GM19099 (cell line): ENCODE results near the gene BOK.

Source experiments
- POLR2A ChIP-seq: IDR thresholded peaks from 3 replicates; pipeline ENCODE4 v1.6.1; 2011; ENCODE audit warnings: low read depth; ENCODE audit not compliant: insufficient read length; ENCODE audit errors: extremely low read depth

Gene BOK

DNA sequence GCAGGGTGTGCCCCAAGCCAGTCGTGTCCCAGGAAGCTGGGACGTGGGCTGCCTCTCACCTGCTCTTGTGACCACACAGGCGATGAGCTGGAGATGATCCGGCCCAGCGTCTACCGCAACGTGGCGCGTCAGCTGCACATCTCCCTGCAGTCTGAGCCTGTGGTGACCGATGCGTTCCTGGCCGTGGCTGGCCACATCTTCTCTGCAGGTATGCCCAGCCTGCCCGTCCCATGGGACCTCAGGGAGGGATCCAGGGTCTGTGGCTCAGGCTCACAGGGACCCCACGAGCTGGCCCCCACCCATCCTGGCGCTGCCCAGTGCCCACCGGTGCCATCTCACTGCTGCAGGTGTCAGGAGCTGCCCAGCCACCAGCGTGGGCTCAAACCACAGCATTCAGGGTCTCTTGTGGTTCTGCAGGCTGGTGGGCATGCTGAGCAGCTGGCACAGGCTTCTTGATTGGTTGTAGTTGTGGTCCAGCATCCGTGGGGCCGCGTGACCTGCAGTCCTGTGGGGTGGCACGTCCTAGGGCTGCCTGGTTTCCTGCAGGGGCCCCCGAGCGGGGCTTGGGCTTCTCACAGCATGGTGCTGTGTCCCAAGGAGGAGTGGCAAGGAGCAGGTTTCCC lies 3.8 kb downstream of the BOK start:
- TF ChIP-seq POLR2A: no peak

DNA sequence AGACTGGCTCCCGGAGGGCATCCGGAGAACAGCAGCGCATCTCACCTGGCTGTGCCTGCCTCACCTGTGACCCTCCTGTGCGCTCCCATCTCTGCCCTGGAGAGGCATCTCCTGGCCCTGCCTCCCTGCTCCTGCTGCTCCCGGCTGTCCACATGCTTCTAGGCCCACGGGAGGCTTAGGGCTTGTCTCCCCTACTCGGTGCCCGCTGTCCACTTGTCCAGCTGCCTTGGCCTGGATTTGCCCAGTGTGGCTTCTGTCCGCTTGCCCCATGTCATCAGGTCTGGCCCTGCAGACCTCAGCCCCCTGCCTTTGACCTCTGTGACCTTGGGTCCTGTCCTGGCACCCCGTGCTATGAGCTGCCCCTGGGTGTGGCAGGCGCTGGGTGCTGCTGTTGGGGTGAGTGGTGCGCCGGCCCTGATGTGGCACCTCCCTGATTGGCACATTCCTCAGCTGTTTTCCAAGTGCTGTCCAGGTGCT lies 4.5 kb downstream of the BOK start:
- no peak for TF ChIP-seq POLR2A

DNA sequence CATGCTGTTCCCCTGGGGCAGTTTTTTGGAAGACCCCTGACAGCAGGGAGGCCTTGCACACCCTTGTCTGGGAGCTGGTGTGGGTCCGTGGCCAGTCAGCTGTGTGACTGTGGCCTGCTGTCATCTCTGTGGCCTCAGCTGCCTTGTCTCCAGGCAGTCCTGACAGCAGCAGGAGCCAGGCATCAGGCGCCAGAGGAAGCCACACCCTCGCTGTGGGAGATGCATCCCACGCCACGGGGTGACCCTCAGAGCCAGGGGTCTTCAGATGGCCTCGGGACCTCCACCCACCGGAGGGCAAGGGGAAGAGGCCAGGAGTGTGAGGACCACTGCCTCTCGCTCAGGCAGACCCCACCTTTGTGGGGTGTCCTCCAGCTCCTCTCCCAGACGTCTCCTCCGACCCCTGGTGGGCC lies 5.0 kb downstream of the BOK start:
- TF ChIP-seq POLR2A: no peak

DNA sequence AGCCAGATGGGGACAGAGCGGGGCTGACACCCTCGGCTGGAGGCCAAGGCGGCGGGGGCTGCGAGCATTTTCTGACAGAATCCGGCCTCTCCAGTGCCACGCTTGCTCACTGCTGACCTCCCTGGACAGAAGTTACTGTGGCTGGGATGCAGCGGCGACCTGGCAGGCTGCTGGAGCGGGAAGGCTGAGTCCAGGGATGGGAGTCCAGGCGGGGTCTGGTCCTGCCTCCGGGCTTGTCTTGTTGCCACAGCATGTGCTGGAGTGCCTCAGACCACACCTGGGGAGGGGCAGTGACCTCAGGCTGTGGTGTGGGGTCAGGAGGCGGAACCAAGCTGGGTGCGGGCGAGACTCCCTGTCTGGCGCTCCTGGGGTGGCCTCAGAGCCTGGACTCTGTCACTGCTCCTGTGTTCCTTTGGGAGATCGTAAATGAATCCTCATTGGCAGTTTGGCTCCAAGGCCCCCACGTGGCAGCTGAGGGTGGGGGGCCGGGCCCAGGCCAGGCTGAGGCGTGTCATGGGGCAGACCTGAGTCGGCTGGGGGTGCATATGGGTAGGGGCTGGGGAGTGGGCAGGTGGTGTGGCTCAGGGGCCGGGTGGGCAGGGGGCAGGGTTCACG lies 5.5 kb downstream of the BOK start:
- no peak for TF ChIP-seq POLR2A

DNA sequence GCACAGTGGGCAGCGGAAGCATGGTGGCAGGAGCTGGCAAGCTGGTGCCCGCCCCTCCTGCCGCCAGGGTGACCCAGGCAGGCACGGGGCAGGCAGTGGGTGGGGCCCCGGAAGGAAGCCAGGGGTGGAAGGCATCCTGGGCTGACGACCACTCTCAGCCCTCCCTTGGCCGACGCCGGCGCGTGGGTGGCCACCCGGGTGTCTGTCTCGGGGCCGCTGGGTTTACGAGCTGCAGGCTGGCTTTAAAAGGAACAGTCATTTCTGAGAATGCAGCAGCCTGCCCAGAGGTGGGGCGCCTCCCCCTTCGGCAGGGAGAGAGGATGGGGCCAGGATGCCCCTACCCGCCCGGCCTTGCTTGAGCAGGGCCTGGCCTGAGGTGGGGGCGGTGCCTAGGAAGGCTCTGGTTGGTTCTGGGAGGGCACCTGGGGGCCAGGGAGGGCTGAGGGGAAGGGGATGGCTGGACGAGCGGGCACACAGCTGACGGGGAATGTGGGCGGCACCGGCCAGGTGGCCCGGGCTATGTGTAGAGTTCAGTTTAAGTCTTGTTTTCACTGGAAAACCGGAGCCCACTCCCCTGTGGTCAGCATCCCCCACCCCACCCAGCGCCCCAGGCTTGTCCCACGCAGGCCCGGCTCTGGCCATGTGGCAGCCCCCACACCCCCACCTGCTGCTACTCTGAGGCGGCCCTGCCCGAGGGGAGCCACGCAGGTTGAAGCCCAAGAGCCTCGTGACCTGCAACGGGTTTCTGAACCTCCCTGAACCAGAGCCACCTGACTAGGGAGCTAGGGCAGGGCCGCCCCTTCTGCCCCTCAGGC lies 6.3 kb downstream of the BOK start:
- TF ChIP-seq POLR2A: no peak

DNA sequence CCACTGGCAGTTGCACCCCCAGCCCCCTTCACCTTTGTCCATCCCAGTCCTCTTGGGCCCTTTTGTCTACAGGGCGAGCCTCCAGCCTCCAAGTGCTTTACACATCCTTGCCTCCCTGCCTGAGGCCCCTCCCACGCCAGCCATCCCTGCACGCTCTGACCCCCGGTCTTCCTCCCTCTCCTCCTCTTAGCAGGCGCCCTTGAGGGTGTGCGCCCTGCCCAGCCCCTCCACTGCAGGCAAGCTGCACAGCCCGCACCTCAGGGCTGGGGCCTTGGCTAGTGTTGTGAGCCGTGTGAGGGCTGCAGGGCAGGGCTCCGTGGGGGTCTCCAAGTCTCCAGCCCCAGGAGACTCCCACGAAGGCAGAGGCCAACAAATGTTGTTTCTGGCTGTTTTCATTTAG lies 6.9 kb downstream of the BOK start:
- no peak for TF ChIP-seq POLR2A

DNA sequence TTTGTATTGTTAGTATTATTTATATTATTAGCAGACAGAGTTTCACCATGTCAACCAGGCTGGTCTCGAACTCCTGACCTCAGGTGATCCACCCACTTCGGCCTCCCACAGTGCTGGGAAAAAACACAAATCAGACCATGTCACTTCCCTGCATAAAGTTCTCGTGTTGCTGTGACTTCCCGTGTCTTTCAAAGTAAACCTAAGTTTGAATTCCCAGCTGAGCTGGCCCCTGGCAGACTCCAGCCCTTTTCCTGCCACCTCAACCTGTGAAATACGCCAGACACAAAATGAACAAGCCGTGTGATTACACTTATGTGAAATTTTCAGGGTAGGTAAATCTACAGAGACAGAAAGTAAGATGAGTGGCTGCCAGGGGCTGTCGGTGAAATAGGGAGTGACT lies 7.9 kb downstream of the BOK start:
- TF ChIP-seq POLR2A: no peak

DNA sequence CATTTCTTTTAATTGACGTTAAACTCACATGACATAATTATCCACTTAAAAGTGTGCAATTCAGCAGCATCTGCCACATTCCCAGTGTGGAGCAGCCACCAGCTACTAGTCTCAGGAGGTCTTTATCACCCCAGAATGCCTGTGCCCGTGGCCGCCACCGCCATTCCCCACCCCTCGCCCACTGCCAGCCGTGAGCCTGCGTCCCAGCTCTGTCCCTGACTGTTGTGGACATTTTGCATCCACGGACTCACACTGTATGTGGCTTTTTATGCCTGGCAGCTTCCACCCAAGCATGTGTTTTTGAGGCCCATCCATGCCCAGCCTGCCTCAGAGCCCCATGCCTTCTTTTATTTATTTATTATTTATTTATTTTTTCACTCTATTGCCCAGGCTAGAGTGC lies 9.2 kb downstream of the BOK start:
- TF ChIP-seq POLR2A: no peak

DNA sequence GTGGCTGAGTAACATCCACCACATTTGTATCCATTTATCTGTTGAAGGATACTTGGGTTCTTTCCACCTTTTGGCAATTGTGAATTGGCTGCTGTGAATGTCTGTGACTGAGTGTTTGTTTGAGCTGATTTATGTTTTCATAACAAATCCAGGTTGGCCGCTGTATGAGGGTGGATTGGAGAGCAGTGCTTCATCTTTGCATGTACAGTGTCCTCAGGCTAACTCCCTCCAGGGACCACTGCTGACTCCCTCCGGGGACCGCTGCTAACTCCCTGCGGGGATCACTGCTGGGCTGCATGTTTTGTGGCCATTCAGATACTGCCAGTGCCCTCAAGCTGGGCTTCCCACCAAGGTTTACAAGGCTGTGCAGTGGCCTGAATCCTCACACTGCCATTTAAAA lies 10.2 kb downstream of the BOK start:
- no peak for TF ChIP-seq POLR2A

DNA sequence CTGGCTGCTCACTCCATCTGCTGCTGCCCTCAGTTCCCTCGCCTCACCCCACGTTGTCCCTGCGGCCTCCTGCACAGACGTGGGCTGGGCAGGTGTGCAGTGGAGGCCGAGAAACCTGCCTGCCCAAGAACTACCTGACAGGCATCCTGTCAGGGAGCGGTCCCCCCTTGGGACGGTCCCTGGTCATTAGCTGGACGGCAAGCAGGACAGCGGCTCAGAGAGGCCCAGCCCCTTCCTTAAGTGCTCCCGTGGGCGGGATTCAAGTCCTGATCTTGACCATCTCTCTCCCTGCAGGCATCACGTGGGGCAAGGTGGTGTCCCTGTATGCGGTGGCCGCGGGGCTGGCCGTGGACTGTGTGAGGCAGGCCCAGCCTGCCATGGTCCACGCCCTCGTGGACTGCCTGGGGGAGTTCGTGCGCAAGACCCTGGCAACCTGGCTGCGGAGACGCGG lies 11.3 kb downstream of the BOK start:
- no peak for TF ChIP-seq POLR2A

DNA sequence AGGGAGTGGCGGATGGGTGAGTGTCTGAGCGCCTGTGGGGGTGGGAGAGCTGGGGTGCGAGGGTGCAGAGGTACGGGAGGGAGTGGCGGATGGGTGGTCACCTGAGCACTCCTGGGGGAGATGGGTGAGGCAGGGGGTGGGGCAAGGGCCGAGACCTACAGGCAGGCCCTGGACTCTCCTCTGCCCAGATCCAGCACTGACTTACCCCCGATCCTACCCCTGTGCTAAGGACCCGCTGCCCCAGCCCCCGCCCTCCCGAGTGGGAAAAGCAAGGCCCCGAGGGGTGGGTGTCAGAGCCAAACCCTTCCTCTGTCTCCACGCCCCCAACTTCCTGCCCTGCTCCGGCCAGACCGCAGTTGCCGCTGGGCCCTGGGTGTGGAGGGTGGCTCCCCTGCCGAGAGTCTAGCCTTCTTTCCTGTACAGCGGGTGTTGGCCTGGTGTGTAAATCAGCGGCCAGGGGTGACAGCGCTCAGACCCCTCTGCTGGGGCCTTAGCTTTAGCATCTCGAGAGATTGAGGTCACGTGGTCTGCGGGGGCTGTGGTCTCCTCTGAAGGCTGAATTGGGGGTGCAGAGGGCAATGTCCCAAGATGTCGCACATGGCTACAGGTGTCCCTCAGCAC lies 12.5 kb downstream of the BOK start:
- no peak for TF ChIP-seq POLR2A

DNA sequence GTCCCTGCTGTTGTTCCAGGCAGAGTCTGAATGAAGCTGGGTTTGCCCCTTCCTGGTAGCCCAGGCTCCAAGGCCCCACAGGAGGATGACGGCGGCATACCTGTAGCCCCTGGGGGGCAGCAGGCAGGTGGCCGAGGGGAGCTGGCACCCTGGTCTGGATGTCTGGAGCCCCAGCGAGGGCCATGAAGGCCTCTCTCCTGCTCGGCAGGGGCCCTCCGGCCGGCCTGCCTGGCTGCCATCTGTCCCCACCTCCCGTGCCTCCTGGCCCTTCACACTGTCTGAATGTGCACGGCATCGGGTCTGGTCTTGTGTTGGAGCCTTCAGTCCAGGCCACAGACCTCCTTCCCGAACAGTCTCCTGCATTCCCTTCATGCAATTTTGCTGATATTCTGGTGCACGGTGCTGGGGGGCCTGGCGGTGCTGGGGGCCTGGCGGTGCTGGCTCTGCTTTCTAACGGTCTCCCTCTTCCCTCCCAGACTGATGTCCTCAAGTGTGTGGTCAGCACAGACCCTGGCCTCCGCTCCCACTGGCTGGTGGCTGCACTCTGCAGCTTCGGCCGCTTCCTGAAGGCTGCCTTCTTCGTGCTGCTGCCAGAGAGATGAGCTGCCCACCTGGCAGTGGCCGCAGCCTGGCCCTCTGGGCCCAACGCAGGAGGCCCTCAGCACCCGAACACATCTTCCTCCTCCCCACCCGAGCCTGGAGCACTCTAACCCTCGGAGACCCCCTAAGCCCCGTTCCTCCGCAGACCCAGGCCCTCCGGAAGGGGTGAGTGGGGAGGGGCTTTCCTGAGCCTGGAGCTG lies 13.5 kb downstream of the BOK start:
- no peak for TF ChIP-seq POLR2A

DNA sequence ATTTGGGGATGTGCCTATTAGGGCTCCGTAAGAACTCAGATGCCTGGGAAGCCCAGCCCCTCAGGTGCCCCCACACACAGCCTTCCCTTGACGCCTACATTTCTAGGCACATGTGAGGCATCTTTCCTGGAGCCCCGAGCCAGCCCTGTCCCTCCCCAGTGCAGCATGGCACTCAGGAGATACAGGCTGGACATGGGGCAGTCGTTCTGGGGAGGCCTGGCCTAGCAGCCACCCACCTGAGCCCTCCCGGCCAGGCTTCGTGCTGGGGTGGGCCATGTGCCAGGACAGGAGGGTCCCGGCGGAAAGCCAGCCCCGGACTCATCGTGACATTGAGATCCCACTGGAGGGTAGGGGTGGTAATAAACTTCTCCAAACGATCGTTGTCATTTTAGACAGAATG lies 15.2 kb downstream of the BOK start:
- TF ChIP-seq POLR2A: no peak

DNA sequence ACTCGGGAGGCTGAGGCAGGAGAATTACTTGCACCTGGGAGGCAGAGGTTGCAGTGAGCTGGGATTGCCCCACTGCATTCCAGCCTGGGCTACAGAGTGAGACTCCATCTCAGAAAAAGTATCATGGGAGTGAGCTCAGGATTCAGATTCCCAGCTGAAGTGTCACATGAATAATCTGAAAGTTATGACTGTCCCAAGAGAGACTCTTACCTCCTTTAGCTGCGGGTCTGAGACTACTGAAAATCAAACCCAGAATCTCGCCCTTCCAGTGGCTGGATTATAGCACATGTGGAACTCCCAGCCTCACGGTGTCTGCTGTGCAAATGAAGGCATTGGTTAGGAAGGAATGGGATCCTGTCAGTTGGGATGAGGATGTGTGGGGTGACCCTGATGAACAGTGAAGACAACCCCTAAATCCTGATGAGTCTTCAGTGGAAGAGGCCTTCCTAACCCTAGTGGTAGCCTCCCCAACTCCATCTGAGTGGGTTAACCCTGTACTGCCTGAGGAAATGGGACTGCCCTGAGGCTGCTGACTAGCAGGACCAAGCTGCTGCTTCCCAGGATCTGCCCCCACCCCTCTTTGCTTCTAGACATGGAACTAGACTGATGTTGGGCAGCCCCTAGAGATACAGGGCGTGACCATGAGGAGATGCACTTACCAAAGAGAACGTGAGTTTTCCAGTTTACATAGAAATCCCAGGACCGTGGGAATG lies 16.5 kb downstream of the BOK start:
- no peak for TF ChIP-seq POLR2A
